ENCODE data around the gene RUNDC3A. TPM values are rescaled to one million over a fixed set of nuclear protein-coding genes. Genes with fewer than 3 reads are reported as not detected.

The RUNDC3A gene
- total and polyA plus RNA-seq, 2 of the 13 experiments (the other 11 are each of a cell fraction or from before 2014, with no cell fraction given) = 0.25 TPM; not detected in 1

GRCh38 chr17:44307387-44308186 is 814 bp upstream of the RUNDC3A start:
- no peaks in the 10 kb centered on the region for H4K20me1 ChIP-seq (ENCODE audit: insufficient read depth, low read length)
- DNase-seq (ENCODE audit: low spot score) (no peak), ATAC-seq (peak; percentile 48), FAIRE-seq (no peak)
- no peaks in the 10 kb centered on the region for H3K79me2 ChIP-seq (ENCODE audit: insufficient read depth, low read length)
- in situ Hi-C loops (cut with HindIII; ENCODE audit: extremely low pct_ligation_motif_present, low pct_unique_long_range_greater_than_20kb) (no loop called here), intact Hi-C loops (cut with micrococcal nuclease; ENCODE audit: unreplicated experiment) (no loop called here)
- peak overlapping the region in 2 of 3 experiments; percentile 58 to 68; a peak in 2 of 6 replicates for H3K4me3 ChIP-seq (replicated peaks in 1 of 3; ENCODE audit: insufficient read depth in 1 of 3, low read depth in 2 of 3, low read length in 3 of 3)
- CTCF ChIA-PET (ENCODE audit: low intra/inter-chr PET ratio, low total read pairs) = no interaction called here
- no TSS peak for BruUV-seq (replicated peaks)
- POLR2A ChIA-PET = interaction anchor here (0.6 to 1.2 kb wide), 5 partner anchors 11 to 108 kb away, joined by 3 to 6 read pairs (median 3); partner anchors contain the start of genes ATXN7L3 and GRN
- no peaks in the 10 kb centered on the region for H3K36me3 ChIP-seq (replicated peaks in 1 of 2; ENCODE audit: control insufficient read depth in 1 of 2, insufficient read depth in 2 of 2, low read length in 2 of 2)
- no peak overlapping the region for H2AFZ ChIP-seq (ENCODE audit: low read length)
- peak overlapping the region; percentile 66 for H3K4me2 ChIP-seq (ENCODE audit: low read depth, low read length)
- 26% methylated on average over 21 of the region's 26 CpGs for WGBS (ENCODE audit: low lambda C conversion rate)
- no peak overlapping the region for H3K27ac ChIP-seq (ENCODE audit: extremely low read length, insufficient read depth, low read length)
- no peaks in the 10 kb centered on the region for H3K9me3 ChIP-seq (ENCODE audit: low read length)
- peaks cover 1 to 21% of the 10 kb centered on the region in 2 experiments; a peak in 4 of 5 replicates for H3K27me3 ChIP-seq (ENCODE audit: control insufficient read depth in 1 of 2, insufficient read depth in 2 of 2, low read length in 2 of 2)
- no peak overlapping the region for H3K9ac ChIP-seq (ENCODE audit: insufficient read depth, low read depth, low read length)
- H3K4me1 ChIP-seq (ENCODE audit: insufficient read depth, low read length) = peaks cover 36% of the 10 kb centered on the region
- no peak for TF ChIP-seq ZNF282 (IDR thresholded peaks at IDR 0.05; ENCODE audit: partially characterized antibody)
- no peak for TF ChIP-seq KDM2A (CRISPR knock-in tag; IDR thresholded peaks at IDR 0.05; ENCODE audit: borderline replicate concordance, low read depth)
- TF ChIP-seq THAP8 (CRISPR knock-in tag; IDR thresholded peaks at IDR 0.05; ENCODE audit: borderline replicate concordance) = no peak
- TF ChIP-seq ZIK1 (CRISPR knock-in tag; IDR thresholded peaks at IDR 0.05; ENCODE audit: borderline replicate concordance, low read depth) = no peak
- no peak for TF ChIP-seq KDM3A (CRISPR knock-in tag; IDR thresholded peaks at IDR 0.05; ENCODE audit: low read depth)
- TF ChIP-seq ZFP82 (CRISPR knock-in tag; IDR thresholded peaks at IDR 0.05; ENCODE audit: borderline replicate concordance) = no peak
- TF ChIP-seq ATF7 (IDR thresholded peaks at IDR 0.05) = no peak
- no peak for TF ChIP-seq ATF7 (CRISPR knock-in tag; IDR thresholded peaks at IDR 0.05)
- TF ChIP-seq ZNF839 (CRISPR knock-in tag; IDR thresholded peaks at IDR 0.05; ENCODE audit: borderline replicate concordance) = no peak
- peak; percentile 88 for TF ChIP-seq ZNF652 (CRISPR knock-in tag; IDR thresholded peaks at IDR 0.05; ENCODE audit: borderline replicate concordance, low read depth)
- TF ChIP-seq U2AF1 (optimal IDR thresholded peaks at IDR 0.05; ENCODE audit: low read depth, low read length) = no peak
- TF ChIP-seq ZNF354B (CRISPR knock-in tag; IDR thresholded peaks at IDR 0.05) = no peak
- TF ChIP-seq KLF6 (CRISPR knock-in tag; IDR thresholded peaks at IDR 0.05) = no peak
- TF ChIP-seq ZNF660 (CRISPR knock-in tag; IDR thresholded peaks at IDR 0.05; ENCODE audit: borderline replicate concordance, low read depth) = no peak
- TF ChIP-seq ZNF724P (CRISPR knock-in tag; IDR thresholded peaks at IDR 0.05; ENCODE audit: borderline replicate concordance) = no peak
- TF ChIP-seq CHD4 (IDR thresholded peaks at IDR 0.05; ENCODE audit: borderline replicate concordance, low read length) = no peak
- TF ChIP-seq MAZ (IDR thresholded peaks at IDR 0.05; ENCODE audit: borderline replicate concordance, low read depth, low read length) = no peak
- no peak for TF ChIP-seq MAZ (CRISPR knock-in tag; IDR thresholded peaks at IDR 0.05; ENCODE audit: low read depth)
- TF ChIP-seq THAP9 (CRISPR knock-in tag; IDR thresholded peaks at IDR 0.05; ENCODE audit: borderline replicate concordance) = no peak
- no peak for TF ChIP-seq ZNF816 (CRISPR knock-in tag; IDR thresholded peaks at IDR 0.05; ENCODE audit: borderline replicate concordance)
- 0 out of 2 replicates have a peak, but pooled peaks have one; percentile 17 for TF ChIP-seq ZNF768 (CRISPR knock-in tag; IDR thresholded peaks at IDR 0.05)
- TF ChIP-seq FOXM1 (CRISPR knock-in tag; IDR thresholded peaks at IDR 0.05) = no peak
- TF ChIP-seq ASH2L (IDR thresholded peaks at IDR 0.05; ENCODE audit: insufficient read length, low read depth, low read length) = no peak
